Colonic mucosa (tissue), 4 donors: ENCODE measurements around the gene RSPH10B2. TPM values are rescaled to one million over a fixed set of nuclear protein-coding genes. Genes with fewer than 3 reads are reported as not detected.
"Not testable (repeated sequence)": the region's sequence is repeated elsewhere in the genome, so short reads cannot be mapped to it uniquely, and the experiment has no call there.

Experiments
- DNase-seq: peaks from one replicate; pipeline ENCODE4 v3.0.0-alpha.2; 2020
- H3K27ac ChIP-seq: fragments of 200-600 bp; one replicate; pipeline ENCODE4 v1.8.0; 2021
- H3K27me3 ChIP-seq: fragments of 200-600 bp; one replicate; pipeline ENCODE4 v1.8.0; 2021
- H3K36me3 ChIP-seq: fragments of 200-600 bp; one replicate; pipeline ENCODE4 v1.8.0; 2021
- H3K4me1 ChIP-seq: fragments of 200-600 bp; one replicate; pipeline ENCODE4 v1.8.0; 2021; ENCODE audit warnings: mild to moderate bottlenecking
- H3K4me3 ChIP-seq: fragments of 200-600 bp; one replicate; pipeline ENCODE4 v1.8.0; 2021
- H3K9ac ChIP-seq, 2 donors: one replicate each; pipeline ENCODE4 v1.7.0; 2013; ENCODE audit warnings: control low read depth in 2 of 2, low read depth in 2 of 2, low read length in 2 of 2
- H3K9me3 ChIP-seq: fragments of 200-600 bp; one replicate; pipeline ENCODE4 v1.8.0; 2021
- CTCF ChIP-seq: fragments of 200-600 bp; IDR thresholded peaks from one replicate; pipeline ENCODE4 v1.8.0; 2022; ENCODE audit warnings: antibody characterized with exemption, mild to moderate bottlenecking
- intact Hi-C: fragments of 100-400 bp; cut with DNase I; formaldehyde crosslinking; loops from one replicate; pipeline ENCODE4 v1.14.1; 2022
- total RNA-seq, 2 donors: library from RNA; stranded (reverse); fragmentation: NEBNext Ultra II Directional in 1 of 2; extraction: Animal tissue kit (Norgen Biotek cat#: 25700) in 1 of 2; gene quantifications; one replicate each; pipeline ENCODE4 v1.2.1, GENCODE V29; 2021
- donor health status: healthy.
- donor health status: DM: no; HTN: no; CAD: no.
- donor health status: DM: no; HTN: no; CAD: no.

RSPH10B2 gene
- total RNA-seq, 2 donors from 2014 or later, result 0.42 TPM; not detected in 1

GRCh38 chr7:6718124-6718523, 35.8 kb upstream of the RSPH10B2 start:
- H3K4me1 ChIP-seq, result no peaks in the 10 kb centered on the region
- H3K27ac ChIP-seq, result no peak overlapping the region
- no peak for TF ChIP-seq CTCF
- no peak overlapping the region for H3K9ac ChIP-seq
- H3K27me3 ChIP-seq, result no peaks in the 10 kb centered on the region
- no peaks in the 10 kb centered on the region for H3K36me3 ChIP-seq
- no peaks in the 10 kb centered on the region for H3K9me3 ChIP-seq
- H3K4me3 ChIP-seq, result no peak overlapping the region
- DNase-seq, result no peak
- intact Hi-C loops, result no loop called here

GRCh38 chr7:6724351-6724750, 29.6 kb upstream of the RSPH10B2 start:
- H3K9ac ChIP-seq, DNase-seq, H3K4me1 ChIP-seq, H3K36me3 ChIP-seq, H3K4me3 ChIP-seq, H3K27me3 ChIP-seq, intact Hi-C loops, H3K27ac ChIP-seq, H3K9me3 ChIP-seq: not testable (repeated sequence)

- no peak overlapping the region for H3K27ac ChIP-seq
- intact Hi-C loops, result no loop called here
- no peak overlapping the region for H3K9ac ChIP-seq
Measured at GRCh38 chr7:6725003-6725402, 28.9 kb upstream of the RSPH10B2 start.

GRCh38 chr7:6726341-6726740, 27.6 kb upstream of the RSPH10B2 start:
- H3K36me3 ChIP-seq, intact Hi-C loops, H3K4me3 ChIP-seq, H3K27me3 ChIP-seq, H3K9me3 ChIP-seq, H3K9ac ChIP-seq, H3K27ac ChIP-seq, H3K4me1 ChIP-seq, DNase-seq: not testable (repeated sequence)

More at GRCh38 chr7:6725003-6725402, 28.9 kb upstream of the RSPH10B2 start:
- H3K4me1 ChIP-seq, result no peaks in the 10 kb centered on the region
- H3K27me3 ChIP-seq, result no peaks in the 10 kb centered on the region
- no peak for DNase-seq
- H3K4me3 ChIP-seq, result no peak overlapping the region
- no peak for TF ChIP-seq CTCF
- H3K36me3 ChIP-seq, result no peaks in the 10 kb centered on the region
- no peaks in the 10 kb centered on the region for H3K9me3 ChIP-seq

GRCh38 chr7:6727663-6728062, 26.2 kb upstream of the RSPH10B2 start:
- no peak overlapping the region for H3K4me3 ChIP-seq
- no peaks in the 10 kb centered on the region for H3K36me3 ChIP-seq
- H3K4me1 ChIP-seq, result peaks cover 3% of the 10 kb centered on the region
- intact Hi-C loops, result no loop called here
- TF ChIP-seq CTCF, result no peak
- H3K27ac ChIP-seq, result no peak overlapping the region
- DNase-seq, result no peak
- H3K9me3 ChIP-seq, result no peaks in the 10 kb centered on the region
- H3K9ac ChIP-seq, result no peak overlapping the region
- no peaks in the 10 kb centered on the region for H3K27me3 ChIP-seq

- H3K4me1 ChIP-seq, intact Hi-C loops, DNase-seq, H3K27me3 ChIP-seq, H3K36me3 ChIP-seq, H3K9me3 ChIP-seq: not testable (repeated sequence)
- H3K4me3 ChIP-seq, result peak overlapping the region; percentile 97
- peak overlapping the region; percentile 78 for H3K27ac ChIP-seq
- H3K9ac ChIP-seq, result peak overlapping the region in 1 of 2 donors; percentile 90
Measured at GRCh38 chr7:6728893-6729491, 24.9 kb upstream of the RSPH10B2 start.

- Histone ChIP-seq H3K27ac (peak overlapping the region; percentile 78), H3K9ac (peak overlapping the region; percentile 57 to 90), H3K27me3 (no peaks in the 10 kb centered on the region), H3K9me3 (no peaks in the 10 kb centered on the region), H3K36me3 (no peaks in the 10 kb centered on the region), H3K4me1 (peaks cover 3% of the 10 kb centered on the region), H3K4me3 (peak overlapping the region; percentile 97)
- no peak for TF ChIP-seq CTCF
- intact Hi-C loops, result no loop called here
- DNase-seq, result peak; percentile 93
Measured at GRCh38 chr7:6729492-6730342, 24.2 kb upstream of the RSPH10B2 start.
